ENCODE measurements around the gene HORMAD2. TPM values are rescaled to one million over a fixed set of nuclear protein-coding genes. Genes with fewer than 3 reads are reported as not detected.

HORMAD2 gene
- total and polyA plus RNA-seq, 4 donors = not detected

GRCh38 chr22:30105483-30105882, 25.2 kb downstream of the HORMAD2 start:
- no peaks in the 10 kb centered on the region for H3K27me3 ChIP-seq (ENCODE audit: control insufficient read depth in 1 of 2, insufficient read depth in 2 of 2, low read length in 1 of 2)
- no peak overlapping the region for H3K27ac ChIP-seq (ENCODE audit: low read depth in 1 of 2, low read length in 2 of 2)
- no peak for DNase-seq
- no peak overlapping the region for H3K4me3 ChIP-seq (ENCODE audit: low read length in 2 of 2)
- no peaks in the 10 kb centered on the region for H3K36me3 ChIP-seq (ENCODE audit: control insufficient read depth in 1 of 2, insufficient read depth in 2 of 2, low read length in 1 of 2)
- intact Hi-C loops (cut with DNase I) = no loop called here
- no peak for ATAC-seq (ENCODE audit: low FRiP score)
- no peaks in the 10 kb centered on the region for H3K9me3 ChIP-seq (ENCODE audit: control insufficient read depth, low read length)
- no peaks in the 10 kb centered on the region for H3K4me1 ChIP-seq (ENCODE audit: control insufficient read depth in 1 of 2, insufficient read depth in 2 of 2, low read length in 2 of 2)

- Histone ChIP-seq H3K4me3 (ENCODE audit: low read length in 2 of 2) (no peak overlapping the region), H3K4me1 (ENCODE audit: control insufficient read depth in 1 of 2, insufficient read depth in 2 of 2, low read length in 2 of 2) (no peaks in the 10 kb centered on the region), H3K27me3 (ENCODE audit: control insufficient read depth in 1 of 2, insufficient read depth in 2 of 2, low read length in 1 of 2) (no peaks in the 10 kb centered on the region), H3K27ac (ENCODE audit: low read depth in 1 of 2, low read length in 2 of 2) (no peak overlapping the region), H3K9me3 (ENCODE audit: control insufficient read depth, low read length) (no peaks in the 10 kb centered on the region), H3K36me3 (ENCODE audit: control insufficient read depth in 1 of 2, insufficient read depth in 2 of 2, low read length in 1 of 2) (no peaks in the 10 kb centered on the region)
- intact Hi-C loops (cut with DNase I) = no loop called here
- WGBS, 2 donors = 58 to 77% methylated on average over 1 of the region's 1 CpG
- no peak for ATAC-seq (ENCODE audit: low FRiP score)
- DNase-seq = no peak
Measured at GRCh38 chr22:30113494-30113893, 33.2 kb downstream of the HORMAD2 start.

- no peak for DNase-seq
Measured at GRCh38 chr22:30114361-30114760, 34.1 kb downstream of the HORMAD2 start.

GRCh38 chr22:30115705-30116104, 35.4 kb downstream of the HORMAD2 start:
- H3K27ac ChIP-seq (ENCODE audit: low read depth in 1 of 2, low read length in 2 of 2) = no peak overlapping the region
- WGBS, 2 donors = 90 to 97% methylated on average over 2 of the region's 2 CpGs
- H3K4me3 ChIP-seq (ENCODE audit: low read length in 2 of 2) = no peak overlapping the region
- ATAC-seq (ENCODE audit: low FRiP score) = no peak
- no peaks in the 10 kb centered on the region for H3K9me3 ChIP-seq (ENCODE audit: control insufficient read depth, low read length)
- intact Hi-C loops (cut with DNase I) = no loop called here
- no peaks in the 10 kb centered on the region for H3K27me3 ChIP-seq (ENCODE audit: control insufficient read depth in 1 of 2, insufficient read depth in 2 of 2, low read length in 1 of 2)
- no peaks in the 10 kb centered on the region for H3K4me1 ChIP-seq (ENCODE audit: control insufficient read depth in 1 of 2, insufficient read depth in 2 of 2, low read length in 2 of 2)
- H3K36me3 ChIP-seq (ENCODE audit: control insufficient read depth in 1 of 2, insufficient read depth in 2 of 2, low read length in 1 of 2) = no peaks in the 10 kb centered on the region
- DNase-seq = no peak

More at GRCh38 chr22:30114361-30114760, 34.1 kb downstream of the HORMAD2 start:
- ATAC-seq (ENCODE audit: low FRiP score) = no peak
- Histone ChIP-seq H3K36me3 (ENCODE audit: control insufficient read depth in 1 of 2, insufficient read depth in 2 of 2, low read length in 1 of 2) (no peaks in the 10 kb centered on the region), H3K27me3 (ENCODE audit: control insufficient read depth in 1 of 2, insufficient read depth in 2 of 2, low read length in 1 of 2) (no peaks in the 10 kb centered on the region), H3K27ac (ENCODE audit: low read depth in 1 of 2, low read length in 2 of 2) (no peak overlapping the region), H3K4me3 (ENCODE audit: low read length in 2 of 2) (no peak overlapping the region), H3K4me1 (ENCODE audit: control insufficient read depth in 1 of 2, insufficient read depth in 2 of 2, low read length in 2 of 2) (no peaks in the 10 kb centered on the region), H3K9me3 (ENCODE audit: control insufficient read depth, low read length) (no peaks in the 10 kb centered on the region)
- 76 to 85% methylated on average over 1 of the region's 1 CpG for WGBS, 2 donors
- intact Hi-C loops (cut with DNase I) = no loop called here

- intact Hi-C loops (cut with DNase I) = no loop called here
- Histone ChIP-seq H3K27ac (ENCODE audit: low read depth in 1 of 2, low read length in 2 of 2) (no peak overlapping the region), H3K4me1 (ENCODE audit: control insufficient read depth in 1 of 2, insufficient read depth in 2 of 2, low read length in 2 of 2) (no peaks in the 10 kb centered on the region), H3K36me3 (ENCODE audit: control insufficient read depth in 1 of 2, insufficient read depth in 2 of 2, low read length in 1 of 2) (no peaks in the 10 kb centered on the region), H3K4me3 (ENCODE audit: low read length in 2 of 2) (no peak overlapping the region), H3K27me3 (ENCODE audit: control insufficient read depth in 1 of 2, insufficient read depth in 2 of 2, low read length in 1 of 2) (no peaks in the 10 kb centered on the region), H3K9me3 (ENCODE audit: control insufficient read depth, low read length) (no peaks in the 10 kb centered on the region)
- DNase-seq (no peak), ATAC-seq (ENCODE audit: low FRiP score) (no peak)
- 84 to 88% methylated on average over 1 of the region's 1 CpG for WGBS, 2 donors
Measured at GRCh38 chr22:30116362-30117117, 36.3 kb downstream of the HORMAD2 start.

- Histone ChIP-seq H3K4me3 (ENCODE audit: low read length in 2 of 2) (no peak overlapping the region), H3K36me3 (ENCODE audit: control insufficient read depth in 1 of 2, insufficient read depth in 2 of 2, low read length in 1 of 2) (no peaks in the 10 kb centered on the region), H3K9me3 (ENCODE audit: control insufficient read depth, low read length) (no peaks in the 10 kb centered on the region), H3K27ac (ENCODE audit: low read depth in 1 of 2, low read length in 2 of 2) (no peak overlapping the region), H3K27me3 (ENCODE audit: control insufficient read depth in 1 of 2, insufficient read depth in 2 of 2, low read length in 1 of 2) (no peaks in the 10 kb centered on the region), H3K4me1 (ENCODE audit: control insufficient read depth in 1 of 2, insufficient read depth in 2 of 2, low read length in 2 of 2) (no peaks in the 10 kb centered on the region)
- DNase-seq (no peak), ATAC-seq (ENCODE audit: low FRiP score) (no peak)
- intact Hi-C loops (cut with DNase I) = no loop called here
- WGBS, 2 donors = 98% methylated on average over 3 of the region's 3 CpGs
Measured at GRCh38 chr22:30117256-30117655, 37.0 kb downstream of the HORMAD2 start.

GRCh38 chr22:30118291-30118690, 38.0 kb downstream of the HORMAD2 start:
- no peak for DNase-seq
- no peak for ATAC-seq (ENCODE audit: low FRiP score)
- Histone ChIP-seq H3K27me3 (ENCODE audit: control insufficient read depth in 1 of 2, insufficient read depth in 2 of 2, low read length in 1 of 2) (no peaks in the 10 kb centered on the region), H3K36me3 (ENCODE audit: control insufficient read depth in 1 of 2, insufficient read depth in 2 of 2, low read length in 1 of 2) (no peaks in the 10 kb centered on the region), H3K4me3 (ENCODE audit: low read length in 2 of 2) (no peak overlapping the region), H3K9me3 (ENCODE audit: control insufficient read depth, low read length) (no peaks in the 10 kb centered on the region), H3K4me1 (ENCODE audit: control insufficient read depth in 1 of 2, insufficient read depth in 2 of 2, low read length in 2 of 2) (no peaks in the 10 kb centered on the region), H3K27ac (ENCODE audit: low read depth in 1 of 2, low read length in 2 of 2) (no peak overlapping the region)
- 92 to 96% methylated on average over 2 of the region's 2 CpGs for WGBS, 2 donors
- intact Hi-C loops (cut with DNase I) = no loop called here

- Histone ChIP-seq H3K27ac (ENCODE audit: low read depth in 1 of 2, low read length in 2 of 2) (no peak overlapping the region), H3K36me3 (ENCODE audit: control insufficient read depth in 1 of 2, insufficient read depth in 2 of 2, low read length in 1 of 2) (no peaks in the 10 kb centered on the region), H3K27me3 (ENCODE audit: control insufficient read depth in 1 of 2, insufficient read depth in 2 of 2, low read length in 1 of 2) (no peaks in the 10 kb centered on the region), H3K4me3 (ENCODE audit: low read length in 2 of 2) (no peak overlapping the region), H3K9me3 (ENCODE audit: control insufficient read depth, low read length) (no peaks in the 10 kb centered on the region), H3K4me1 (ENCODE audit: control insufficient read depth in 1 of 2, insufficient read depth in 2 of 2, low read length in 2 of 2) (no peaks in the 10 kb centered on the region)
- intact Hi-C loops (cut with DNase I) = no loop called here
- ATAC-seq (ENCODE audit: low FRiP score) = no peak
- WGBS, 2 donors = 11 to 15% methylated on average over 6 of the region's 6 CpGs
- no peak for DNase-seq
Measured at GRCh38 chr22:30121960-30122359, 41.7 kb downstream of the HORMAD2 start.

- Histone ChIP-seq H3K36me3 (ENCODE audit: control insufficient read depth in 1 of 2, insufficient read depth in 2 of 2, low read length in 1 of 2) (no peaks in the 10 kb centered on the region), H3K27me3 (ENCODE audit: control insufficient read depth in 1 of 2, insufficient read depth in 2 of 2, low read length in 1 of 2) (no peaks in the 10 kb centered on the region), H3K4me1 (ENCODE audit: control insufficient read depth in 1 of 2, insufficient read depth in 2 of 2, low read length in 2 of 2) (no peaks in the 10 kb centered on the region), H3K9me3 (ENCODE audit: control insufficient read depth, low read length) (no peaks in the 10 kb centered on the region), H3K4me3 (ENCODE audit: low read length in 2 of 2) (no peak overlapping the region), H3K27ac (ENCODE audit: low read depth in 1 of 2, low read length in 2 of 2) (no peak overlapping the region)
- intact Hi-C loops (cut with DNase I) = no loop called here
- WGBS, 2 donors = 96 to 100% methylated on average over 1 of the region's 1 CpG
- ATAC-seq (ENCODE audit: low FRiP score) (no peak), DNase-seq (no peak)
Measured at GRCh38 chr22:30123463-30123862, 43.2 kb downstream of the HORMAD2 start.
